ENCODE measurements around the gene POLR1H. TPM values are rescaled to one million over a fixed set of nuclear protein-coding genes. Genes with fewer than 3 reads are reported as not detected.

Gene POLR1H
- polyA plus RNA-seq, 1 donor from 2014 or later, result 51.4 TPM

DNA sequence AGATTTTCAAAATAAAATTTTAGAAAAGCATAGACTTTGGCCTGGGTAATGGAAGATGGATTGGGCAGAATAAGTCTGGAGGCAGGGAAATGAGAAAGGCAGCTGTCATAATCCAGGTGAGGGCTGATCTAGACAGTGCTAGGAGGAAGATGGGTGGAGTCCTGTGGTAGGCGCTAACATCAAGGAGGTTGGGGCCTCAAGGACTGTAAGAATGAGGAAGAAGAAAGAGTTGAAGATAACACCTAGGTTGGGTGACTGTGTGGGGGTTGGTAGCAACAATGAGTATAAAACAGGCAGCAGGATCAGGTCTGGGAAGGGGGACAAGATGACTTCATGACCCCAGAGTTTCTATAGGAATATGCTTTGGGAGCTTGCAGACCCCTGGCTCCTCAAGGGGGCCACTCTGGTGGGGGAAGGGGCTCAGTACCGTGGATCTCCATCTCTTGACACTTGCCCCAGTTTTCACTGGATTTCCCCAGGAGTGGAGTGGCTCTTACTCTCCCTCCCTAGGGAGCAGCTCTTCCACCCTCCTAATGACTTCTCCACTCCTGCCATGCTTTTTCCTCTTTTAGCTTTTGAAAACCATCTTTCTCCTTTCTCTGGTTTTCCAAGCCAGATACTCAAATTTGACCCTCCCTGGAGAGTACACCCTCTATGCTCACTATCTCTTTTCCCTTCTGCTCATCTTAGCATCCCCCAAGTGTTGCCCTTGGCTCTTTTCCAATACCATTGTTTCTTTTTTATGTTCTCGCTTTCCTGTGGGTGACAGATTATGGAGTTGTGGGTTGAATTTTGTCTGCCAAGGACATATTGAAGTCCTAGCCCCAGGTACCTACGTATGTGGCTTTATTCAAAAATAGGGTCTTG lies 37.1 kb downstream of the POLR1H start:
- Histone ChIP-seq H2AFZ (ENCODE audit: low read depth, low read length) (no peak overlapping the region), H3K36me3 (ENCODE audit: insufficient read depth, low read length) (no peaks in the 10 kb centered on the region), H3K9me2 (ENCODE audit: insufficient read depth, low read length) (no peaks in the 10 kb centered on the region), H3K27me3 (ENCODE audit: insufficient read depth, low read depth, low read length) (peaks cover 65% of the 10 kb centered on the region), H4K20me1 (ENCODE audit: insufficient read depth) (no peaks in the 10 kb centered on the region), H3F3A (ENCODE audit: insufficient read depth, low read length, poor library complexity, severe bottlenecking) (no peaks in the 10 kb centered on the region), H3K9me3 (ENCODE audit: low read length) (no peaks in the 10 kb centered on the region), H3K79me2 (replicated peaks; ENCODE audit: insufficient read depth, low read length) (no peaks in the 10 kb centered on the region), H3K9ac (ENCODE audit: low read length) (no peak overlapping the region), H3K27ac (ENCODE audit: low read length) (no peak overlapping the region), H3K4me2 (ENCODE audit: low read length) (no peak overlapping the region), H3K4me3 (ENCODE audit: low read length) (no peak overlapping the region)
- no peak for TF ChIP-seq RAD21 (conservative IDR thresholded peaks at IDR 0.05)
- no peak for TF ChIP-seq EZH2 (IDR thresholded peaks at IDR 0.05; ENCODE audit: borderline replicate concordance, insufficient read depth, low read length, poor library complexity, severe bottlenecking)
- TF ChIP-seq POLR2AphosphoS5 (IDR thresholded peaks at IDR 0.05), result no peak
- TF ChIP-seq, protein P1, sequence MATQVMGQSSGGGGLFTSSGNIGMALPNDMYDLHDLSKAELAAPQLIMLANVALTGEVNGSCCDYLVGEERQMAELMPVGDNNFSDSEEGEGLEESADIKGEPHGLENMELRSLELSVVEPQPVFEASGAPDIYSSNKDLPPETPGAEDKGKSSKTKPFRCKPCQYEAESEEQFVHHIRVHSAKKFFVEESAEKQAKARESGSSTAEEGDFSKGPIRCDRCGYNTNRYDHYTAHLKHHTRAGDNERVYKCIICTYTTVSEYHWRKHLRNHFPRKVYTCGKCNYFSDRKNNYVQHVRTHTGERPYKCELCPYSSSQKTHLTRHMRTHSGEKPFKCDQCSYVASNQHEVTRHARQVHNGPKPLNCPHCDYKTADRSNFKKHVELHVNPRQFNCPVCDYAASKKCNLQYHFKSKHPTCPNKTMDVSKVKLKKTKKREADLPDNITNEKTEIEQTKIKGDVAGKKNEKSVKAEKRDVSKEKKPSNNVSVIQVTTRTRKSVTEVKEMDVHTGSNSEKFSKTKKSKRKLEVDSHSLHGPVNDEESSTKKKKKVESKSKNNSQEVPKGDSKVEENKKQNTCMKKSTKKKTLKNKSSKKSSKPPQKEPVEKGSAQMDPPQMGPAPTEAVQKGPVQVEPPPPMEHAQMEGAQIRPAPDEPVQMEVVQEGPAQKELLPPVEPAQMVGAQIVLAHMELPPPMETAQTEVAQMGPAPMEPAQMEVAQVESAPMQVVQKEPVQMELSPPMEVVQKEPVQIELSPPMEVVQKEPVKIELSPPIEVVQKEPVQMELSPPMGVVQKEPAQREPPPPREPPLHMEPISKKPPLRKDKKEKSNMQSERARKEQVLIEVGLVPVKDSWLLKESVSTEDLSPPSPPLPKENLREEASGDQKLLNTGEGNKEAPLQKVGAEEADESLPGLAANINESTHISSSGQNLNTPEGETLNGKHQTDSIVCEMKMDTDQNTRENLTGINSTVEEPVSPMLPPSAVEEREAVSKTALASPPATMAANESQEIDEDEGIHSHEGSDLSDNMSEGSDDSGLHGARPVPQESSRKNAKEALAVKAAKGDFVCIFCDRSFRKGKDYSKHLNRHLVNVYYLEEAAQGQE (IDR thresholded peaks at IDR 0.05; ENCODE audit: borderline replicate concordance), result no peak
- TF ChIP-seq, protein P2, sequence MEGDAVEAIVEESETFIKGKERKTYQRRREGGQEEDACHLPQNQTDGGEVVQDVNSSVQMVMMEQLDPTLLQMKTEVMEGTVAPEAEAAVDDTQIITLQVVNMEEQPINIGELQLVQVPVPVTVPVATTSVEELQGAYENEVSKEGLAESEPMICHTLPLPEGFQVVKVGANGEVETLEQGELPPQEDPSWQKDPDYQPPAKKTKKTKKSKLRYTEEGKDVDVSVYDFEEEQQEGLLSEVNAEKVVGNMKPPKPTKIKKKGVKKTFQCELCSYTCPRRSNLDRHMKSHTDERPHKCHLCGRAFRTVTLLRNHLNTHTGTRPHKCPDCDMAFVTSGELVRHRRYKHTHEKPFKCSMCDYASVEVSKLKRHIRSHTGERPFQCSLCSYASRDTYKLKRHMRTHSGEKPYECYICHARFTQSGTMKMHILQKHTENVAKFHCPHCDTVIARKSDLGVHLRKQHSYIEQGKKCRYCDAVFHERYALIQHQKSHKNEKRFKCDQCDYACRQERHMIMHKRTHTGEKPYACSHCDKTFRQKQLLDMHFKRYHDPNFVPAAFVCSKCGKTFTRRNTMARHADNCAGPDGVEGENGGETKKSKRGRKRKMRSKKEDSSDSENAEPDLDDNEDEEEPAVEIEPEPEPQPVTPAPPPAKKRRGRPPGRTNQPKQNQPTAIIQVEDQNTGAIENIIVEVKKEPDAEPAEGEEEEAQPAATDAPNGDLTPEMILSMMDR (IDR thresholded peaks at IDR 0.05; ENCODE audit: poor library complexity, severe bottlenecking), result no peak

DNA sequence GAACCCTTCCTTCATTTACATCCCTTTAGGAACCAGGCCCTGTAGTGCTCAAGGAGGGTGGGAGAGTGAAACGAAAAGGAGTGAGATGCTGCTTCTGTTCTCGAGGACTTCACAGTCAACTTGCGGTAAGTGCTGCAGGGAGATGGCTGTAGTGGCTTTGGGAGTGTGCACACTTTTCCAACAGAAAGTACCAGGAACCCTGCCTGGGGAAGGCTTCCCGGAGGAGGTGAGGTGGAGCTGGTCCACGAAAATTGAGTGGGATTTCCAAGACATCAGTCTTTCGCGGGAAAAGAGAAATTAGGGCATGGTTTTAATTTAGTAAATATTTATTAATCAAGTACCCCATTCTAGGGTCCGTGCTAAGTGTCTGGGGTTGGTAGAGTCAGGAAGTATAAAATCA lies 39.1 kb downstream of the POLR1H start:
- Histone ChIP-seq H3K27ac (ENCODE audit: low read length) (no peak overlapping the region), H3K9me3 (ENCODE audit: low read length) (no peaks in the 10 kb centered on the region), H3K9me2 (ENCODE audit: insufficient read depth, low read length) (no peaks in the 10 kb centered on the region), H3K36me3 (ENCODE audit: insufficient read depth, low read length) (no peaks in the 10 kb centered on the region), H3K9ac (ENCODE audit: low read length) (no peak overlapping the region), H3K4me2 (ENCODE audit: low read length) (no peak overlapping the region), H3K4me3 (ENCODE audit: low read length) (no peak overlapping the region), H3F3A (ENCODE audit: insufficient read depth, low read length, poor library complexity, severe bottlenecking) (no peaks in the 10 kb centered on the region), H4K20me1 (ENCODE audit: insufficient read depth) (no peaks in the 10 kb centered on the region), H2AFZ (ENCODE audit: low read depth, low read length) (no peak overlapping the region), H3K79me2 (replicated peaks; ENCODE audit: insufficient read depth, low read length) (no peaks in the 10 kb centered on the region), H3K27me3 (ENCODE audit: insufficient read depth, low read depth, low read length) (peaks cover 78% of the 10 kb centered on the region)
- TF ChIP-seq, protein P1 (IDR thresholded peaks at IDR 0.05; ENCODE audit: borderline replicate concordance), result no peak
- no peak for TF ChIP-seq RAD21 (conservative IDR thresholded peaks at IDR 0.05)
- no peak for TF ChIP-seq POLR2AphosphoS5 (IDR thresholded peaks at IDR 0.05)
- no peak for TF ChIP-seq EZH2 (IDR thresholded peaks at IDR 0.05; ENCODE audit: borderline replicate concordance, insufficient read depth, low read length, poor library complexity, severe bottlenecking)
- TF ChIP-seq TAF1 (IDR thresholded peaks at IDR 0.05; ENCODE audit: low read depth), result no peak
- TF ChIP-seq MXI1 (conservative IDR thresholded peaks at IDR 0.05; ENCODE audit: poor library complexity, severe bottlenecking), result no peak
- no peak for TF ChIP-seq SMC3 (conservative IDR thresholded peaks at IDR 0.05; ENCODE audit: poor library complexity)
- TF ChIP-seq, protein P2 (IDR thresholded peaks at IDR 0.05; ENCODE audit: poor library complexity, severe bottlenecking), result no peak
- no peak for TF ChIP-seq EP300 (conservative IDR thresholded peaks at IDR 0.05; ENCODE audit: poor library complexity, severe bottlenecking)
